WTC11 (cell line): ENCODE data around the gene SLC25A51. TPM values are rescaled to one million over a fixed set of nuclear protein-coding genes. Genes with fewer than 3 reads are reported as not detected.

Experiments
- ATAC-seq: fragments of 200-7000 bp; cut with Tn5 transposase; 2 replicates; pipeline ENCODE4 v1.10.0; 2021; ENCODE audit warnings: mild to moderate bottlenecking, moderate library complexity
- CTCF ChIA-PET: fragments of 300-600 bp; sonication (Branson Sonifier 250); formaldehyde crosslinking; loops from one replicate; lab custom pipeline; 2021; ENCODE audit warnings: antibody characterized with exemption; lab: Charles Lee
- POLR2A ChIA-PET: fragments of 350-600 bp; sonication (Branson Sonifier 250); formaldehyde crosslinking; loops from one replicate; lab custom pipeline; 2021; ENCODE audit warnings: antibody characterized with exemption; lab: Charles Lee
- DNase-seq: peaks from one replicate; pipeline ENCODE4 v3.0.0; 2021; ENCODE audit warnings: low spot score
- H3K27ac Mint-ChIP-seq: 2 replicates; pipeline ENCODE4 v1.8.0; 2021; ENCODE audit warnings: mixed read lengths
- H3K27me3 Mint-ChIP-seq: 2 replicates; pipeline ENCODE4 v1.8.0; 2021; ENCODE audit warnings: low read depth, mild to moderate bottlenecking, moderate library complexity, mixed read lengths
- H3K36me3 Mint-ChIP-seq: 2 replicates; pipeline ENCODE4 v1.8.0; 2021; ENCODE audit warnings: mixed read lengths
- H3K4me1 Mint-ChIP-seq: 2 replicates; pipeline ENCODE4 v1.8.0; 2022; ENCODE audit warnings: mixed read lengths
- H3K4me3 Mint-ChIP-seq: 2 replicates; pipeline ENCODE4 v1.8.0; 2021; ENCODE audit warnings: mild to moderate bottlenecking, moderate library complexity, mixed read lengths
- H3K9me3 Mint-ChIP-seq: 2 replicates; pipeline ENCODE4 v1.8.0; 2021; ENCODE audit warnings: mixed read lengths
- ETV6 ChIP-seq: sonication (generic); formaldehyde crosslinking; IDR thresholded peaks from 2 replicates; pipeline ENCODE4 v1.8.1; 2022; ENCODE audit warnings: mild to moderate bottlenecking, missing genetic modification reagents
- FOXP1 ChIP-seq: sonication (generic); formaldehyde crosslinking; IDR thresholded peaks from 2 replicates; pipeline ENCODE4 v1.8.0; 2022; ENCODE audit warnings: missing genetic modification reagents, mild to moderate bottlenecking, moderate library complexity, borderline replicate concordance
- KAT7 ChIP-seq: sonication (generic); formaldehyde crosslinking; IDR thresholded peaks from 2 replicates; pipeline ENCODE4 v1.8.1; 2023; ENCODE audit warnings: missing genetic modification reagents, mild to moderate bottlenecking, borderline replicate concordance
- NR3C1 ChIP-seq: sonication (generic); formaldehyde crosslinking; conservative IDR thresholded peaks from 2 replicates; pipeline ENCODE4 v1.8.1; 2023; ENCODE audit warnings: low read depth, mild to moderate bottlenecking, missing genetic modification reagents
- SMAD4 ChIP-seq: sonication (generic); formaldehyde crosslinking; IDR thresholded peaks from 2 replicates; pipeline ENCODE4 v1.8.0; 2022; ENCODE audit warnings: mild to moderate bottlenecking, missing genetic modification reagents
- ZNF121 ChIP-seq: sonication (generic); formaldehyde crosslinking; IDR thresholded peaks from 2 replicates; pipeline ENCODE4 v1.8.0; 2023; ENCODE audit warnings: missing genetic modification reagents
- ZNF416 ChIP-seq: fragments of 250-450 bp; sonication (Bioruptor Pico); IDR thresholded peaks from 2 replicates; pipeline ENCODE4 v1.9.0; 2021; ENCODE audit warnings: mild to moderate bottlenecking, inconsistent platforms
- total RNA-seq: library from RNA; stranded (reverse); gene quantifications from 3 replicates; pipeline ENCODE4 v1.2.3, GENCODE V29; 2021
- TF ChIP-seq, protein P1 (sequence below): sonication (generic); formaldehyde crosslinking; IDR thresholded peaks from 2 replicates; pipeline ENCODE4 v1.8.1; 2023; ENCODE audit warnings: mild to moderate bottlenecking, missing genetic modification reagents
- TF ChIP-seq, protein P2 (sequence below): sonication (generic); formaldehyde crosslinking; IDR thresholded peaks from 2 replicates; pipeline ENCODE4 v1.8.1; 2022; ENCODE audit warnings: mild to moderate bottlenecking, missing genetic modification reagents, moderate library complexity, borderline replicate concordance
- TF ChIP-seq, protein P3 (sequence below): fragments of 250-450 bp; sonication (Bioruptor Pico); IDR thresholded peaks from 2 replicates; pipeline ENCODE4 v2.1.2; 2022; ENCODE audit warnings: mild to moderate bottlenecking, moderate library complexity
- TF ChIP-seq, protein P4 (sequence below): sonication (generic); formaldehyde crosslinking; conservative IDR thresholded peaks from 2 replicates; pipeline ENCODE4 v1.8.1; 2022; ENCODE audit warnings: mild to moderate bottlenecking, missing genetic modification reagents
- TF ChIP-seq, protein P5 (sequence below): sonication (generic); formaldehyde crosslinking; IDR thresholded peaks from 2 replicates; pipeline ENCODE4 v1.8.1; 2023; ENCODE audit warnings: mild to moderate bottlenecking, missing genetic modification reagents
- TF ChIP-seq, protein P6 (sequence below): fragments of 250-450 bp; sonication (Bioruptor Pico); conservative IDR thresholded peaks from 2 replicates; pipeline ENCODE4 v1.9.0; 2021; ENCODE audit warnings: mild to moderate bottlenecking
- TF ChIP-seq, protein P7 (sequence below): fragments of 200-600 bp; IDR thresholded peaks from 2 replicates; pipeline ENCODE4 v1.8.0; 2022; ENCODE audit warnings: antibody characterized with exemption

SLC25A51 gene
- total RNA-seq, 1 experiment from 2014 or later = 15.4 TPM

DNA sequence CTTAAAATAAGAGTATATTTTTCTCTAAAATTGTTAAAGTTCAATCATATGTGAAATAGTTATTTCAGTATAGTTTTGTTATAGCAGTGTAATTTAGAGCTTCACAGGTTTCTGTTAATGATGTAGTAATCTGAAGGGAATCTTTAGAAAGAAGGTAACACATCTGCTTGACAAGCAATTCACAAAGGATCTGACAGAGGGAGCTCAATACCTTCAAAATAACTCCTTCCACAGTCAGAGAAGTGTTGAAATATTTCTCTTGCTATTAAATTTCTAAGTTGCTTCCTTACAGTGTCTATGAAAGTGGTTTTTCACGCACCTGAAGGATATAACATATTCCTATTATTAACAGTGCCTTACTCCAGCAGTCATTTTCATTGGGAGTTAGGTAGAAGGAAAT lies 44.9 kb downstream of the SLC25A51 start (continued):
- TF ChIP-seq, protein P1, sequence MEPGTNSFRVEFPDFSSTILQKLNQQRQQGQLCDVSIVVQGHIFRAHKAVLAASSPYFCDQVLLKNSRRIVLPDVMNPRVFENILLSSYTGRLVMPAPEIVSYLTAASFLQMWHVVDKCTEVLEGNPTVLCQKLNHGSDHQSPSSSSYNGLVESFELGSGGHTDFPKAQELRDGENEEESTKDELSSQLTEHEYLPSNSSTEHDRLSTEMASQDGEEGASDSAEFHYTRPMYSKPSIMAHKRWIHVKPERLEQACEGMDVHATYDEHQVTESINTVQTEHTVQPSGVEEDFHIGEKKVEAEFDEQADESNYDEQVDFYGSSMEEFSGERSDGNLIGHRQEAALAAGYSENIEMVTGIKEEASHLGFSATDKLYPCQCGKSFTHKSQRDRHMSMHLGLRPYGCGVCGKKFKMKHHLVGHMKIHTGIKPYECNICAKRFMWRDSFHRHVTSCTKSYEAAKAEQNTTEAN (CRISPR knock-in tag) = no peak
- TF ChIP-seq ETV6 (CRISPR knock-in tag) = no peak
- no peak for TF ChIP-seq FOXP1
- TF ChIP-seq, protein P2, sequence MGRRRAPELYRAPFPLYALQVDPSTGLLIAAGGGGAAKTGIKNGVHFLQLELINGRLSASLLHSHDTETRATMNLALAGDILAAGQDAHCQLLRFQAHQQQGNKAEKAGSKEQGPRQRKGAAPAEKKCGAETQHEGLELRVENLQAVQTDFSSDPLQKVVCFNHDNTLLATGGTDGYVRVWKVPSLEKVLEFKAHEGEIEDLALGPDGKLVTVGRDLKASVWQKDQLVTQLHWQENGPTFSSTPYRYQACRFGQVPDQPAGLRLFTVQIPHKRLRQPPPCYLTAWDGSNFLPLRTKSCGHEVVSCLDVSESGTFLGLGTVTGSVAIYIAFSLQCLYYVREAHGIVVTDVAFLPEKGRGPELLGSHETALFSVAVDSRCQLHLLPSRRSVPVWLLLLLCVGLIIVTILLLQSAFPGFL (CRISPR knock-in tag) = no peak
- TF ChIP-seq, protein P3, sequence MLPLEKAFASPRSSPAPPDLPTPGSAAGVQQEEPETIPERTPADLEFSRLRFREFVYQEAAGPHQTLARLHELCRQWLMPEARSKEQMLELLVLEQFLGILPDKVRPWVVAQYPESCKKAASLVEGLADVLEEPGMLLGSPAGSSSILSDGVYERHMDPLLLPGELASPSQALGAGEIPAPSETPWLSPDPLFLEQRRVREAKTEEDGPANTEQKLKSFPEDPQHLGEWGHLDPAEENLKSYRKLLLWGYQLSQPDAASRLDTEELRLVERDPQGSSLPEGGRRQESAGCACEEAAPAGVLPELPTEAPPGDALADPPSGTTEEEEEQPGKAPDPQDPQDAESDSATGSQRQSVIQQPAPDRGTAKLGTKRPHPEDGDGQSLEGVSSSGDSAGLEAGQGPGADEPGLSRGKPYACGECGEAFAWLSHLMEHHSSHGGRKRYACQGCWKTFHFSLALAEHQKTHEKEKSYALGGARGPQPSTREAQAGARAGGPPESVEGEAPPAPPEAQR (CRISPR knock-in tag) = no peak
- TF ChIP-seq SMAD4 (CRISPR knock-in tag) = no peak
- no peak for TF ChIP-seq ZNF416 (CRISPR knock-in tag)
- no peak for TF ChIP-seq KAT7 (CRISPR knock-in tag)
- TF ChIP-seq, protein P4, sequence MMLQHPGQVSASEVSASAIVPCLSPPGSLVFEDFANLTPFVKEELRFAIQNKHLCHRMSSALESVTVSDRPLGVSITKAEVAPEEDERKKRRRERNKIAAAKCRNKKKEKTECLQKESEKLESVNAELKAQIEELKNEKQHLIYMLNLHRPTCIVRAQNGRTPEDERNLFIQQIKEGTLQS (CRISPR knock-in tag) = no peak
- TF ChIP-seq, protein P5, sequence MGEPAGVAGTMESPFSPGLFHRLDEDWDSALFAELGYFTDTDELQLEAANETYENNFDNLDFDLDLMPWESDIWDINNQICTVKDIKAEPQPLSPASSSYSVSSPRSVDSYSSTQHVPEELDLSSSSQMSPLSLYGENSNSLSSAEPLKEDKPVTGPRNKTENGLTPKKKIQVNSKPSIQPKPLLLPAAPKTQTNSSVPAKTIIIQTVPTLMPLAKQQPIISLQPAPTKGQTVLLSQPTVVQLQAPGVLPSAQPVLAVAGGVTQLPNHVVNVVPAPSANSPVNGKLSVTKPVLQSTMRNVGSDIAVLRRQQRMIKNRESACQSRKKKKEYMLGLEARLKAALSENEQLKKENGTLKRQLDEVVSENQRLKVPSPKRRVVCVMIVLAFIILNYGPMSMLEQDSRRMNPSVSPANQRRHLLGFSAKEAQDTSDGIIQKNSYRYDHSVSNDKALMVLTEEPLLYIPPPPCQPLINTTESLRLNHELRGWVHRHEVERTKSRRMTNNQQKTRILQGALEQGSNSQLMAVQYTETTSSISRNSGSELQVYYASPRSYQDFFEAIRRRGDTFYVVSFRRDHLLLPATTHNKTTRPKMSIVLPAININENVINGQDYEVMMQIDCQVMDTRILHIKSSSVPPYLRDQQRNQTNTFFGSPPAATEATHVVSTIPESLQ (CRISPR knock-in tag) = no peak
- TF ChIP-seq, protein P6, sequence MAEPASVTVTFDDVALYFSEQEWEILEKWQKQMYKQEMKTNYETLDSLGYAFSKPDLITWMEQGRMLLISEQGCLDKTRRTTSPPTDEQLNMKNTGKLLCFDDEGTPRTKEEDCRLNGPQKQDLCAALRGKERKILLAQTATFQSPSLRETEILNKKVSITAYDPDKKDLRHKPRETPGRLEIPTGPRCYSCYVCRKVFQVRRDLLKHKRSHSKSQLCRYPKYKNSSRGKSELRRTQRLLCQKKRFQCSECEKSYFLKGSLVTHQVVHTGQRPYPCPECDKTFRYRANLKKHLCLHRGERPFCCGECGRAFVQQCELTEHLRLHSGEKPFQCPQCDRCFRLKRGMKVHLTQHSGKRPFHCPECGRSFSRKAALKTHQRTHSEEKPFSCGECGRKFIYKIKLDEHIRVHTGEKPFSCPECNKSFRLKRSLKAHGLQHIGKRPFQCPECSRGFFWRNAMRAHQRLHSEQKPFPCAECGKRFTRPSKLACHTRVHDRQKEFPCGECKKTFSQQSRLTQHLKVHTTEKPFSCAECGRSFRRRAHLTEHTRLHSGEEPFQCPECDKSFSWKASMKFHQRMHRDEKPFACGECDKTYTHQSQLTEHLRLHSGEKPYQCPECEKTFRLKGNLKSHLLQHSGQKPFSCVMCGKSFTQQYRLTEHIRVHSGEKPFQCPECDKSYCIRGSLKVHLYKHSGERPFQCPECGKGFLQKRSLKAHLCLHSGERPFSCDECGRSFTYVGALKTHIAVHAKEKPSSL = no peak
- TF ChIP-seq, protein P7, sequence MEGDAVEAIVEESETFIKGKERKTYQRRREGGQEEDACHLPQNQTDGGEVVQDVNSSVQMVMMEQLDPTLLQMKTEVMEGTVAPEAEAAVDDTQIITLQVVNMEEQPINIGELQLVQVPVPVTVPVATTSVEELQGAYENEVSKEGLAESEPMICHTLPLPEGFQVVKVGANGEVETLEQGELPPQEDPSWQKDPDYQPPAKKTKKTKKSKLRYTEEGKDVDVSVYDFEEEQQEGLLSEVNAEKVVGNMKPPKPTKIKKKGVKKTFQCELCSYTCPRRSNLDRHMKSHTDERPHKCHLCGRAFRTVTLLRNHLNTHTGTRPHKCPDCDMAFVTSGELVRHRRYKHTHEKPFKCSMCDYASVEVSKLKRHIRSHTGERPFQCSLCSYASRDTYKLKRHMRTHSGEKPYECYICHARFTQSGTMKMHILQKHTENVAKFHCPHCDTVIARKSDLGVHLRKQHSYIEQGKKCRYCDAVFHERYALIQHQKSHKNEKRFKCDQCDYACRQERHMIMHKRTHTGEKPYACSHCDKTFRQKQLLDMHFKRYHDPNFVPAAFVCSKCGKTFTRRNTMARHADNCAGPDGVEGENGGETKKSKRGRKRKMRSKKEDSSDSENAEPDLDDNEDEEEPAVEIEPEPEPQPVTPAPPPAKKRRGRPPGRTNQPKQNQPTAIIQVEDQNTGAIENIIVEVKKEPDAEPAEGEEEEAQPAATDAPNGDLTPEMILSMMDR = no peak

DNA sequence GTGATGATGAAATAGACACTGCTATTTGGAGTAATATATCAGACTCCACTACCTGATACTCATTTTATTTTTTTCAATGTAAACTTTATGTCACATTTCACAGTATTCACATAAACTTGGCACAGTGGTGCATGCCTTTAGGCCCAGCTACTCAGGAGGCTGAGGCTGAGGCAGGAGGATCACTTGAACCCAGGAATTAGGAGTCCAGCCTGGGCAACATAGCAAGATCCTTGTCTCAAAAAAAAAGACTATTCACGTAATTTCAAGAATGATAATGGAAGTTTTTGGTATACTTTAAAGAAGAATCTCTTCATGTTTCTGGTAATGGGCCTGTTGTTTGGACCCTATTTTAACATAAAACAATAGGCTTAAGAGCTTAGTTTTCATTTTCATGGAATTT lies 47.4 kb downstream of the SLC25A51 start:
- CTCF ChIA-PET = no interaction called here
- TF ChIP-seq NR3C1 (CRISPR knock-in tag) = no peak
- TF ChIP-seq ZNF121 (CRISPR knock-in tag) = 0 out of 2 replicates have a peak, but pooled peaks have one; percentile 18
- TF ChIP-seq, all 79 proteins: peak for 1
- no peaks in the 10 kb centered on the region for H3K27me3 Mint-ChIP-seq
- DNase-seq (no peak), ATAC-seq (no peak)
- peaks cover 3% of the 10 kb centered on the region; the same call in 1 of the 2 replicates for H3K36me3 Mint-ChIP-seq
- H3K4me1 Mint-ChIP-seq = no peaks in the 10 kb centered on the region
- POLR2A ChIA-PET = no interaction called here
- no peak overlapping the region for H3K4me3 Mint-ChIP-seq
- H3K9me3 Mint-ChIP-seq = no peaks in the 10 kb centered on the region
- H3K27ac Mint-ChIP-seq = no peak overlapping the region
